Measurements from ENCODE around the gene IGF2.
"Not testable (repeated sequence)": the region's sequence is repeated elsewhere in the genome, so short reads cannot be mapped to it uniquely, and the experiment has no call there.

The IGF2 gene

DNA sequence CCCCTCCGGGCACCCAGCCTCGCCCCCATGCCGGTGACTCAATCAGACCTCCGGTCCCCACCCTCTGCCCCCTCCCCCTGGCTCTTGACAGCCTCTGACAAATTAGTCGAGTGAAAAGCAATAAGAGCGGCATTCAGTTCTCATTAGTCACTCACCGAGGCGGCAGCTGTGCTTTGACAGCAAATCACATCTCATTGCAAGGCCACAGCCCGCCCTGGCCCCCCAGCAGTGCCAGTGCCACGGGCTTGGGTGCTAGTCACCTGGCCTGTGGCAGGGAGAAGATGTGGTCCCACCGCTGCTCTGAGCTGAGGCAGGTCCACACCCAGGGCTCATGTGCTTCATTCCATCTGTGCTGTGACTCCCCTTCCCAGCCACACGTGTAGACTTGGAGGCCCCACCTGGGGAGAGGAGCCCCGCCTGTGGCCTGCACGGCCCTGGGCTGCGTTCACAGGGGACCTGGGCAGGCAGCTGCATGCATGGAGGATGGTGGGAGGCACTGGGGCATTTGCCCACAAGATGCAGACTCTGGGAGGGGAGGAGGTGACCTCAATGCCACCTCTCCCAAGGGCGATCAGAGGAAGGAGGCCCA lies 39.8 kb upstream of the IGF2 start:
- Histone ChIP-seq H3K27me3 (peaks cover 0 to 70% of the 10 kb centered on the region in 2 donors), H3K9me3 (no peaks in the 10 kb centered on the region), H3K4me3 (no peak overlapping the region), H3K27ac (no peak overlapping the region), H3K36me3 (no peaks in the 10 kb centered on the region), H3K4me1 (no peaks in the 10 kb centered on the region)
- DNase-seq: no peak
- intact Hi-C loops (cut with DNase I; ENCODE audit: low total_unique reads): no loop called here
- no peak for TF ChIP-seq CTCF (IDR thresholded peaks at IDR 0.05)

GRCh38 chr11:2178055-2178773 lies 39.0 kb upstream of the IGF2 start:
- H3K4me1 ChIP-seq; H3K36me3 ChIP-seq; H3K27ac ChIP-seq; intact Hi-C loops (cut with DNase I; ENCODE audit: low total_unique reads); H3K9me3 ChIP-seq; DNase-seq; H3K4me3 ChIP-seq: not testable (repeated sequence)
- H3K27me3 ChIP-seq: peaks cover 0 to 73% of the 10 kb centered on the region in 2 donors

DNA sequence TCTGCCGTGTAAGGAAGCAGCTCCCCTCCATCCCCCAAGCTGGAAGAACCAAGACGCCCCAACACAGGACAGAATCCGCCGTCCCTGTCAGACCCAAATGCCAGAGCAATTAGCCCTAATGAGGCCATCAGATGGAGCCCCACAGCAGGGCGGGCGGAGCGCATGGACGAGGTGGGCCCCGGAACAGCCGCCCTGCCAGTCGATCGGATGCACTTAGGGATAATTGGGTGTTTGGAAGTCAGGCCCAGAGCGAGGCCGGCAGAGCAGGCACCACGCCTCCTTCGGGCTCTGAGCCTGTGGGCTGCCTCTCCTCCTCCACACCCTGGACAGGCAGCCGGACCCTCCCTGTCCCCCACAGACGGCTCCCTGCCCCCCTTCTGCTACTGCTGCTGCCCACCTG lies 37.9 kb upstream of the IGF2 start:
- no peak overlapping the region for H3K4me3 ChIP-seq
- no peak for TF ChIP-seq CTCF (IDR thresholded peaks at IDR 0.05)
- intact Hi-C loops (cut with DNase I; ENCODE audit: low total_unique reads): no loop called here
- H3K9me3 ChIP-seq: no peaks in the 10 kb centered on the region
- H3K27me3 ChIP-seq: peaks cover 0 to 73% of the 10 kb centered on the region in 2 donors
- H3K36me3 ChIP-seq: no peaks in the 10 kb centered on the region
- no peak overlapping the region for H3K27ac ChIP-seq
- no peak for DNase-seq
- no peaks in the 10 kb centered on the region for H3K4me1 ChIP-seq

GRCh38 chr11:2176389-2176900 lies 37.3 kb upstream of the IGF2 start:
- Histone ChIP-seq H3K4me1 (no peaks in the 10 kb centered on the region), H3K27ac (no peak overlapping the region), H3K27me3 (peaks cover 0 to 73% of the 10 kb centered on the region in 2 donors), H3K4me3 (no peak overlapping the region), H3K9me3 (no peaks in the 10 kb centered on the region), H3K36me3 (no peaks in the 10 kb centered on the region)
- no peak for DNase-seq
- intact Hi-C loops (cut with DNase I; ENCODE audit: low total_unique reads): no loop called here
- no peak for TF ChIP-seq CTCF (IDR thresholded peaks at IDR 0.05)

DNA sequence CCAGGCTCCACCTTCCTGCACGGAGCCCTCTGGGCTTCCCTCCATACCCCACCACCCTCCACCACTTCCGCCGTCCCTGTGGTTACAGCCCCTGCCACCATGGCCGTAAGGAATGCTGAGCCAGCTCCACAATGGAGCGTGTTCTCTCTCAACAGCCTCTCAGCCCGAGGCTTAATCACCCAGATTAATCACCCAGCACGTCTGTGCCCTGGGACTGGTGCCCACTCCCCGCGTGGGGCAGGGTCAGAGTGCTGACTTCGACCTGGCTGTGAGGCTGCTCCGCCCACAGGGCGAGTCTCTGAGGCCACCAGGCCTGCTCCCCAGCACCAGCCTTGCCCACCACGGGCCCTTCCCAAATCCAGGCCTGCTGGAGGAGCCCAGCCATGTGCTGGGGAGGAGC lies 36.5 kb upstream of the IGF2 start:
- intact Hi-C loops (cut with DNase I; ENCODE audit: low total_unique reads): no loop called here
- H3K4me3 ChIP-seq: no peak overlapping the region
- no peak for TF ChIP-seq CTCF (IDR thresholded peaks at IDR 0.05)
- no peak overlapping the region for H3K27ac ChIP-seq
- H3K36me3 ChIP-seq: no peaks in the 10 kb centered on the region
- DNase-seq: no peak
- peaks cover 0 to 73% of the 10 kb centered on the region in 2 donors for H3K27me3 ChIP-seq
- no peaks in the 10 kb centered on the region for H3K9me3 ChIP-seq
- no peaks in the 10 kb centered on the region for H3K4me1 ChIP-seq

DNA sequence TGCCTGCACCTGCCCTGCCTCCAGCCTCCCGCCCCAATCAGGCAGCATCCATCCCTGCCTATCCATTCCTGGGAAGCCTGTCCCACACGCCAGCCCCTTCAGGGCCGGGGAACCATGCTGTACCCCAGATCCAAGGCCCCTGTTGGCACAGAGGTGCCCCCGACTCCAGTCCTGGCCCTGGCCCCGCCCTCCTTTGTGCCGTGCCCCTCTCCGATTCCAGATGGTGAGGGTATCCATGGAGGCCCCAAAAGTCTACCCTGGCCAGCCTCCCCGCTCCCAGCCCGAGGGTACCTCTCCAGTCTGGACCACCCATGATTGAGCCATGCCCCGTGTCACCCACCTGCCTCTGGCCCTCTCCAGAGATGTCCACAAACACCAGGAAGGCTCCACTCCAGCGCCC lies 35.2 kb upstream of the IGF2 start:
- Histone ChIP-seq H3K9me3 (no peaks in the 10 kb centered on the region), H3K4me1 (no peaks in the 10 kb centered on the region), H3K27me3 (peaks cover 0 to 73% of the 10 kb centered on the region in 2 donors), H3K4me3 (no peak overlapping the region), H3K27ac (no peak overlapping the region), H3K36me3 (no peaks in the 10 kb centered on the region)
- DNase-seq: no peak
- intact Hi-C loops (cut with DNase I; ENCODE audit: low total_unique reads): no loop called here
- no peak for TF ChIP-seq CTCF (IDR thresholded peaks at IDR 0.05)
